Activated CD4-positive, alpha-beta memory T cell treated with anti-CD3 and anti-CD28 coated beads for 36 hours (primary cell): ENCODE results near the gene FAN1. TPM values are rescaled to one million over a fixed set of nuclear protein-coding genes. Genes with fewer than 3 reads are reported as not detected.

Experiments used
- CTCF ChIA-PET: fragments of 350-600 bp; sonication (Branson Sonifier 250); formaldehyde crosslinking; loops from one replicate; lab custom pipeline; 2021; ENCODE audit warnings: antibody characterized with exemption, inconsistent platforms; lab: Charles Lee
- POLR2A ChIA-PET: fragments of 350-600 bp; sonication (Branson Sonifier 250); formaldehyde crosslinking; loops from one replicate; lab custom pipeline; 2021; ENCODE audit warnings: antibody characterized with exemption; lab: Charles Lee
- DNase-seq: peaks from one replicate; pipeline ENCODE4 v3.0.0-alpha.2; 2020
- H3K27ac Mint-ChIP-seq: one replicate; pipeline ENCODE4 v1.8.0; 2021; ENCODE audit warnings: mixed read lengths
- H3K27me3 Mint-ChIP-seq: one replicate; pipeline ENCODE4 v1.8.0; 2021; ENCODE audit warnings: mixed read lengths
- H3K36me3 Mint-ChIP-seq: one replicate; pipeline ENCODE4 v1.8.0; 2021; ENCODE audit warnings: mixed read lengths
- H3K4me1 Mint-ChIP-seq: one replicate; pipeline ENCODE4 v1.8.0; 2021; ENCODE audit warnings: low read depth, mixed read lengths
- H3K4me3 Mint-ChIP-seq: one replicate; pipeline ENCODE4 v1.8.0; 2021; ENCODE audit warnings: mild to moderate bottlenecking, mixed read lengths
- H3K9me3 Mint-ChIP-seq: one replicate; pipeline ENCODE4 v1.8.0; 2021; ENCODE audit warnings: mixed read lengths
- intact Hi-C: fragments of 100-400 bp; cut with micrococcal nuclease; formaldehyde crosslinking; loops from one replicate; pipeline ENCODE4 v1.15.1; 2023
- total RNA-seq, 2 experiments: library from RNA; stranded (reverse); gene quantifications; one replicate each; pipeline ENCODE4 v1.2.3, GENCODE V29; 2021

The FAN1 gene
- total RNA-seq, 2 experiments from 2014 or later: 12.6 to 15.0 TPM

- ChIA-PET POLR2A (no interaction called here), CTCF (interaction anchor here (2.3 kb wide), 1 partner anchor 234 kb away, joined by 6 read pairs; no protein-coding TSS in a partner anchor)
- no peak for DNase-seq
- H3K27ac Mint-ChIP-seq: no peak overlapping the region
- H3K9me3 Mint-ChIP-seq: no peaks in the 10 kb centered on the region
- H3K4me3 Mint-ChIP-seq: no peak overlapping the region
- peaks cover 6% of the 10 kb centered on the region for H3K27me3 Mint-ChIP-seq
- H3K4me1 Mint-ChIP-seq: no peaks in the 10 kb centered on the region
- intact Hi-C loops: no loop called here
- H3K36me3 Mint-ChIP-seq: no peaks in the 10 kb centered on the region
These were observed 8.1 kb upstream of the FAN1 start for GRCh38 chr15:30895461-30896210.

GRCh38 chr15:30896211-30896606 is 7.5 kb upstream of the FAN1 start:
- Mint-ChIP-seq H3K27me3 (peaks cover 7% of the 10 kb centered on the region), H3K27ac (no peak overlapping the region), H3K4me1 (no peaks in the 10 kb centered on the region), H3K4me3 (no peak overlapping the region), H3K9me3 (no peaks in the 10 kb centered on the region), H3K36me3 (no peaks in the 10 kb centered on the region)
- ChIA-PET CTCF (interaction anchor here (2.3 kb wide), 1 partner anchor 233 kb away, joined by 6 read pairs; no protein-coding TSS in a partner anchor), POLR2A (no interaction called here)
- DNase-seq: no peak
- intact Hi-C loops: no loop called here

- Mint-ChIP-seq H3K27ac (no peak overlapping the region), H3K36me3 (peaks cover 14% of the 10 kb centered on the region), H3K4me3 (no peak overlapping the region), H3K27me3 (peaks cover 7% of the 10 kb centered on the region), H3K9me3 (no peaks in the 10 kb centered on the region), H3K4me1 (peaks cover 23% of the 10 kb centered on the region)
- CTCF ChIA-PET: interaction anchor here (0.9 kb wide), 1 partner anchor 43 kb away, joined by 3 read pairs; no protein-coding TSS in a partner anchor
- no peak for DNase-seq
- POLR2A ChIA-PET: no interaction called here
- intact Hi-C loops: loop anchor here (10.0 kb wide), 3 partner anchors 93 to 583 kb away; partner anchors contain the start of gene MTMR10
These were observed 1.8 kb upstream of the FAN1 start for GRCh38 chr15:30901889-30902288.

GRCh38 chr15:30904812-30905211 is 1.1 kb downstream of the FAN1 start:
- Mint-ChIP-seq H3K27me3 (peaks cover 5% of the 10 kb centered on the region), H3K27ac (no peak overlapping the region), H3K4me3 (peak overlapping the region; percentile 90), H3K9me3 (no peaks in the 10 kb centered on the region), H3K4me1 (peaks cover 26% of the 10 kb centered on the region), H3K36me3 (peaks cover 29% of the 10 kb centered on the region)
- DNase-seq: no peak
- ChIA-PET CTCF (no interaction called here), POLR2A (interaction anchor here (1.2 kb wide), 1 partner anchor 14 kb away, joined by 3 read pairs; no protein-coding TSS in a partner anchor)
- intact Hi-C loops: loop anchor here (10.0 kb wide), 3 partner anchors 90 to 580 kb away; partner anchors contain the start of gene MTMR10

GRCh38 chr15:30905821-30906220 is 2.1 kb downstream of the FAN1 start:
- no peak overlapping the region for H3K27ac Mint-ChIP-seq
- intact Hi-C loops: loop anchor here (10.0 kb wide), 3 partner anchors 89 to 579 kb away; partner anchors contain the start of gene MTMR10

GRCh38 chr15:30906366-30906765 is 2.7 kb downstream of the FAN1 start:
- ChIA-PET POLR2A (no interaction called here), CTCF (no interaction called here)
- DNase-seq: no peak
- Mint-ChIP-seq H3K27me3 (peaks cover under 1% of the 10 kb centered on the region), H3K9me3 (no peaks in the 10 kb centered on the region), H3K27ac (no peak overlapping the region), H3K4me3 (no peak overlapping the region), H3K4me1 (peaks cover 26% of the 10 kb centered on the region), H3K36me3 (peaks cover 33% of the 10 kb centered on the region)
- intact Hi-C loops: loop anchor here (10.0 kb wide), 3 partner anchors 88 to 578 kb away; partner anchors contain the start of gene MTMR10

More at GRCh38 chr15:30905821-30906220, 2.1 kb downstream of the FAN1 start:
- ChIA-PET CTCF (no interaction called here), POLR2A (no interaction called here)
- DNase-seq: no peak
- H3K36me3 Mint-ChIP-seq: peaks cover 33% of the 10 kb centered on the region
- H3K9me3 Mint-ChIP-seq: no peaks in the 10 kb centered on the region
- H3K4me3 Mint-ChIP-seq: no peak overlapping the region
- H3K4me1 Mint-ChIP-seq: peaks cover 26% of the 10 kb centered on the region
- peaks cover 3% of the 10 kb centered on the region for H3K27me3 Mint-ChIP-seq

GRCh38 chr15:30913761-30914160 is 10.0 kb downstream of the FAN1 start:
- POLR2A ChIA-PET: no interaction called here
- peaks cover 9% of the 10 kb centered on the region for H3K4me1 Mint-ChIP-seq
- intact Hi-C loops: no loop called here
- DNase-seq: no peak
- H3K27ac Mint-ChIP-seq: no peak overlapping the region
- H3K4me3 Mint-ChIP-seq: no peak overlapping the region
- peaks cover 31% of the 10 kb centered on the region for H3K36me3 Mint-ChIP-seq
- H3K9me3 Mint-ChIP-seq: no peaks in the 10 kb centered on the region
- CTCF ChIA-PET: no interaction called here
- H3K27me3 Mint-ChIP-seq: no peaks in the 10 kb centered on the region

GRCh38 chr15:30917013-30917412 is 13.3 kb downstream of the FAN1 start:
- Mint-ChIP-seq H3K4me3 (no peak overlapping the region), H3K27ac (no peak overlapping the region), H3K36me3 (peaks cover 22% of the 10 kb centered on the region), H3K9me3 (no peaks in the 10 kb centered on the region), H3K27me3 (no peaks in the 10 kb centered on the region), H3K4me1 (peaks cover 5% of the 10 kb centered on the region)
- no peak for DNase-seq
- ChIA-PET POLR2A (no interaction called here), CTCF (interaction anchor here (1.3 kb wide), 1 partner anchor 212 kb away, joined by 4 read pairs; no protein-coding TSS in a partner anchor)
- intact Hi-C loops: no loop called here

- Mint-ChIP-seq H3K4me1 (peaks cover 5% of the 10 kb centered on the region), H3K4me3 (no peak overlapping the region), H3K36me3 (peaks cover 22% of the 10 kb centered on the region), H3K27me3 (no peaks in the 10 kb centered on the region), H3K27ac (no peak overlapping the region), H3K9me3 (no peaks in the 10 kb centered on the region)
- DNase-seq: no peak
- CTCF ChIA-PET: interaction anchor here (1.3 kb wide), 1 partner anchor 212 kb away, joined by 4 read pairs; no protein-coding TSS in a partner anchor
- POLR2A ChIA-PET: no interaction called here
- intact Hi-C loops: no loop called here
These were observed 14.0 kb downstream of the FAN1 start for GRCh38 chr15:30917675-30918074.

- Mint-ChIP-seq H3K9me3 (no peaks in the 10 kb centered on the region), H3K36me3 (peaks cover 22% of the 10 kb centered on the region), H3K4me1 (peaks cover 5% of the 10 kb centered on the region), H3K27ac (no peak overlapping the region), H3K4me3 (no peak overlapping the region), H3K27me3 (no peaks in the 10 kb centered on the region)
- intact Hi-C loops: no loop called here
- DNase-seq: no peak
- ChIA-PET CTCF (no interaction called here), POLR2A (interaction anchor here (0.6 kb wide), 1 partner anchor 14 kb away, joined by 3 read pairs; no protein-coding TSS in a partner anchor)
These were observed 14.7 kb downstream of the FAN1 start for GRCh38 chr15:30918366-30918765.

GRCh38 chr15:30919877-30920550 is 16.3 kb downstream of the FAN1 start:
- H3K36me3 Mint-ChIP-seq: peaks cover 20% of the 10 kb centered on the region
- no peak overlapping the region for H3K27ac Mint-ChIP-seq
- H3K9me3 Mint-ChIP-seq: no peaks in the 10 kb centered on the region
- intact Hi-C loops: no loop called here
- no peaks in the 10 kb centered on the region for H3K27me3 Mint-ChIP-seq
- DNase-seq: no peak
- peaks cover 5% of the 10 kb centered on the region for H3K4me1 Mint-ChIP-seq
- H3K4me3 Mint-ChIP-seq: no peak overlapping the region
- POLR2A ChIA-PET: no interaction called here
- CTCF ChIA-PET: no interaction called here

GRCh38 chr15:30921106-30921505 is 17.4 kb downstream of the FAN1 start:
- no peak for DNase-seq
- Mint-ChIP-seq H3K27me3 (no peaks in the 10 kb centered on the region), H3K4me3 (no peak overlapping the region), H3K36me3 (peaks cover 18% of the 10 kb centered on the region), H3K4me1 (peaks cover 5% of the 10 kb centered on the region), H3K27ac (no peak overlapping the region), H3K9me3 (no peaks in the 10 kb centered on the region)
- intact Hi-C loops: no loop called here
- CTCF ChIA-PET: no interaction called here
- POLR2A ChIA-PET: no interaction called here
